ENCODE measurements around the gene BMPR2. TPM values are rescaled to one million over a fixed set of nuclear protein-coding genes. Genes with fewer than 3 reads are reported as not detected.
A peak's percentile ranks its signal among the peaks of the same experiment; 100 is the strongest.

The BMPR2 gene
- total RNA-seq (10 to 100 TPM; 53.5 to 61.3 TPM), polyA plus RNA-seq (ENCODE audit: insufficient read depth, low read depth, low replicate concordance) (25.4 TPM)
- long read RNA-seq, donor 1, full-length matches to known transcripts: 3 of 32 reads
- long read RNA-seq, donor 1, partial matches to known transcripts: 29 of 32 reads
- long read RNA-seq, donor 1, other reads (novel, unspliced or antisense): 0 of 32 reads
- long read RNA-seq, donor 2: 0 reads

DNA sequence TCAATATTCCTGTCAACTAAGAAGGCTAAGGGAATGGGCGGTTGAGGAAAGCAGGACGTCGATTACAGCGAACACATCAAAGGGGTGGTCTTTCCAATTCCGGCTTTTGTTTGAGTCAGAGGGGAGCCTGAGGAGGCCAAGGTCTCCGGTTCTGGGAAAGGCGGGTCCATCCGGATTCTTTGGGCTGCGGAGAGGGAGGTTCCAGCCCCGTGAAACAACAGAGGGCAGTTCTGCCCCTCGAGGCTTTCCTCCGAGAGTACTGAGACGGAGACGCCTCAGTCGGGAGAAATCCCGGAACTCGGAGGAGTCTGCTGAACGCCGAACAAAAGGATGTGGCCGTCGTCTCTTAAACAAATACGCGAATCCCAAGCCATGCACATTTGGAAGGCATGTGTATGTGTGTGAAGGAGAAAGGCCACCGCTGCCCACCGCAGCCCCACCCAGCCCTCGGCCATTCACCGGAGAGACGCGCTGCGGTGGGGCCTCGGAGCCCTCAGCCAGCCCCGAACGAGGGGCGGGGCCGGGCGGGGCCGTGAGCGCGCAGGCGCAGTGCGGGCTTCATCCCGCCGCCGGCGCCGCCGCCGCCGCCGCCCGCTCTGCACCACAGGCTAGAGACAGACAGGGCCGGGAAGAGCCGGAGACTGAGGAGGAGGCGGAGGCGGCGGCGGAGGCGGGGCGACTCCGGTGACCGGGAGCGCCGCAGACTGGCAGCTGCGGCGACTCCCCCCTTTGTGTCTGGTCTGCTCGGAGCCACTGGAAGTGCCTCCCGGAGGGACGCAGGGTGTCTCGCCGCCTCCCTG, at the start of gene BMPR2:
TSS of gene BMPR2 (plus strand) at position 719 of the 800 bp plus-strand sequence. CDS start 1,148 bp downstream, outside the sequence.
- intact Hi-C loops (cut with DNase I; ENCODE audit: low total_unique reads): no loop called here
- Histone ChIP-seq H3K36me3 (ENCODE audit: low read depth, missing control alignments) (no peaks in the 10 kb centered on the region), H3K4me3 (peak within 1 kb of the TSS; percentile 91 to 92), H3K27ac (peak within 1 kb of the TSS; percentile 87 to 98), H3K27me3 (no peaks in the 10 kb centered on the region), H3K9me3 (no peaks in the 10 kb centered on the region), H3K4me1 (peaks cover 15% of the 10 kb centered on the region)
- DNase-seq: peak; percentile 91
- TF ChIP-seq POLR2A (IDR thresholded peaks at IDR 0.05): peak; percentile 67
- TF ChIP-seq, protein P1, sequence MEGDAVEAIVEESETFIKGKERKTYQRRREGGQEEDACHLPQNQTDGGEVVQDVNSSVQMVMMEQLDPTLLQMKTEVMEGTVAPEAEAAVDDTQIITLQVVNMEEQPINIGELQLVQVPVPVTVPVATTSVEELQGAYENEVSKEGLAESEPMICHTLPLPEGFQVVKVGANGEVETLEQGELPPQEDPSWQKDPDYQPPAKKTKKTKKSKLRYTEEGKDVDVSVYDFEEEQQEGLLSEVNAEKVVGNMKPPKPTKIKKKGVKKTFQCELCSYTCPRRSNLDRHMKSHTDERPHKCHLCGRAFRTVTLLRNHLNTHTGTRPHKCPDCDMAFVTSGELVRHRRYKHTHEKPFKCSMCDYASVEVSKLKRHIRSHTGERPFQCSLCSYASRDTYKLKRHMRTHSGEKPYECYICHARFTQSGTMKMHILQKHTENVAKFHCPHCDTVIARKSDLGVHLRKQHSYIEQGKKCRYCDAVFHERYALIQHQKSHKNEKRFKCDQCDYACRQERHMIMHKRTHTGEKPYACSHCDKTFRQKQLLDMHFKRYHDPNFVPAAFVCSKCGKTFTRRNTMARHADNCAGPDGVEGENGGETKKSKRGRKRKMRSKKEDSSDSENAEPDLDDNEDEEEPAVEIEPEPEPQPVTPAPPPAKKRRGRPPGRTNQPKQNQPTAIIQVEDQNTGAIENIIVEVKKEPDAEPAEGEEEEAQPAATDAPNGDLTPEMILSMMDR (IDR thresholded peaks at IDR 0.05): no peak
- WGBS, 2 donors: 0% methylated on average over 23 to 68 of the region's 70 CpGs

DNA sequence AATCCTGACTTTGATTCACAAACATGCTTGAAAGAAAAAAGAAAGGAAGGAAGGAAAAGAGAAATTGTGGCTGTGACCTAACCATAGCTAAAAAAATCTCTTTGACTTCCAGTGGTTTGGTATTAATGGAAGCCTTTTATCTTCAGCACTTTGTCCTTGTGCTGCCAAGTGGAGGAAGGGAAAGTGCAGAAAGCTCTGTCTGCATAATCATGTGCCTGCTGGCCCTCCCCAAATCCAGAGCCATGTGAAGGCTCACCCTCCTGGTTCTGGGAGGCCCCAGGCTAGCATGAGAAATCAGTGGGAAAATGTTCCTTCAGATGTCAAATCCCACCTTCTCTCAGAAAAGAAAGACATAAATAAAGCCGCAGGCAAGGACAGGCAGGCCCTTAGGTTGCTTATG, 48.3 kb upstream of the BMPR2 start:
- TF ChIP-seq POLR2A (IDR thresholded peaks at IDR 0.05): no peak
- TF ChIP-seq, protein P1 (IDR thresholded peaks at IDR 0.05): no peak
- 80 to 88% methylated on average over 1 of the region's 1 CpG for WGBS, 2 donors

DNA sequence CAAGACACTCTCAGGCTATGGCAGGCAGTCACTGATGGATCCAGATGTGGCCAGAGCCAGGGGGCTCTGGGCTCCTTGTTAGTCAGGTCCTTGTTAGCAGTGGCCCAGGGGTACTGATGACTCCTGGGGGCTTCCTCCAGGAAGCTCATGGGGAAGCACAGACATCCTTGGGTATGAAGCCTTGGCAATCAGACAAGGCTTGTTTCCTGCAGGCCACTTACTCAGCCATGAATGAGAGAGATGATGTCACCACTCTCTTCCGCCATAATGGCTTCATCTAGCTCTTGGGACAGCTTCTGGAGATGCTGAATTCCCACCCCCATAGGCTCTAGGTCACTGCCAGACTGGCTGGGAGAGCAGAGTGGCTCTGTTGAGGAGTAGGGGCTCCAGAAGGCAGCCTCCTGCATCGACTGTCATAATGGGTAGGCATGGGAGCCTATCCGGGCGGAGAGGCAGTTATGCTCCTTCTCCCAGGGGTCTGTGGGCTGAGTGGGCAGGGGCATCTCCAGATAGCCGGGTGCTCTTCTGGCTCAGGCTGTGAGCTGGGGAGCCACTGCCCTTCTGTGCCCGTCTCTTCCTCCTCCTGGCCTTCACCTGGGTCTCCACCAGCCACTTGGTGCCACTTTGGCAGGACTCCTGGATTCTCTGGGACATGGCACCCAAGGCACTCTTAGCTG, 40.2 kb upstream of the BMPR2 start:
- TF ChIP-seq, protein P1 (IDR thresholded peaks at IDR 0.05): no peak
- no peak for TF ChIP-seq POLR2A (IDR thresholded peaks at IDR 0.05)
- H3K4me1 ChIP-seq: no peaks in the 10 kb centered on the region
- no peaks in the 10 kb centered on the region for H3K27me3 ChIP-seq
- H3K27ac ChIP-seq: no peak overlapping the region
- H3K4me3 ChIP-seq: no peak overlapping the region
- intact Hi-C loops (cut with DNase I; ENCODE audit: low total_unique reads): no loop called here
- no peaks in the 10 kb centered on the region for H3K9me3 ChIP-seq
- WGBS, 2 donors: 87 to 94% methylated on average over 5 to 6 of the region's 6 CpGs
- H3K36me3 ChIP-seq (ENCODE audit: low read depth, missing control alignments): no peaks in the 10 kb centered on the region
- DNase-seq: no peak

More for the DNA sequence above, 48.3 kb upstream of the BMPR2 start:
- H3K4me1 ChIP-seq: no peaks in the 10 kb centered on the region
- intact Hi-C loops (cut with DNase I; ENCODE audit: low total_unique reads): no loop called here
- no peak overlapping the region for H3K27ac ChIP-seq
- no peaks in the 10 kb centered on the region for H3K9me3 ChIP-seq
- no peaks in the 10 kb centered on the region for H3K27me3 ChIP-seq
- DNase-seq: no peak
- H3K36me3 ChIP-seq (ENCODE audit: low read depth, missing control alignments): no peaks in the 10 kb centered on the region
- no peak overlapping the region for H3K4me3 ChIP-seq

DNA sequence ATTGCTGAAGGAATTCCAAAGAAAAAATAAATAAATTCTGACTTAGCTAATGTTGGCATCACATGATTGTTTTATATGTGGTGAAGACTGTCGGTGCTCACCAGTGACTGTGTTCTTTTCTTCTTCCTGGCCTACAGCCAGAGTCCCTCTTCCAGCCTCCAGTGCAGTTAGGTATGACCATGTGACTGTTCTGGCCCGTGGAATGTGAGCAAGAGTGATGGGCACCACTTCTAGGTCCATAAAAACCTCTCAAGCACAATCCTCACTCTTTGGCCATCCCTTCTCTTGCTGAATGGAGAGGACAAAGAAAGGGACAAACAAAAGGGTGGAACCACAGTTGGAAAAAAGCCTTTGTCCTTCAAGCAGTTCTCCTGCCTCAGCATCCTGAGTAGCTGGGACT, 39.0 kb upstream of the BMPR2 start:
- intact Hi-C loops (cut with DNase I; ENCODE audit: low total_unique reads): no loop called here
- TF ChIP-seq, protein P1 (IDR thresholded peaks at IDR 0.05): no peak
- no peak for TF ChIP-seq POLR2A (IDR thresholded peaks at IDR 0.05)
- Histone ChIP-seq H3K9me3 (no peaks in the 10 kb centered on the region), H3K27ac (no peak overlapping the region), H3K27me3 (no peaks in the 10 kb centered on the region), H3K4me1 (no peaks in the 10 kb centered on the region), H3K36me3 (ENCODE audit: low read depth, missing control alignments) (no peaks in the 10 kb centered on the region), H3K4me3 (no peak overlapping the region)
- no peak for DNase-seq
- 58 to 72% methylated on average over 2 of the region's 2 CpGs for WGBS, 2 donors

All from testis (tissue), 5 donors.